Measurements from ENCODE around the gene CTSZ.

- TF ChIP-seq CTCF (IDR thresholded peaks at IDR 0.05; ENCODE audit: control extremely low read depth in 1 of 3, insufficient read depth in 1 of 3, low read depth in 1 of 3, low read length in 3 of 3) (no peak), EP300 (IDR thresholded peaks at IDR 0.05; ENCODE audit: borderline replicate concordance in 1 of 2, low read depth in 2 of 2, low read length in 2 of 2) (no peak), KDM1A (IDR thresholded peaks at IDR 0.05; ENCODE audit: borderline replicate concordance, low read length) (no peak), MAX (IDR thresholded peaks at IDR 0.05) (no peak), TBP (IDR thresholded peaks at IDR 0.05; ENCODE audit: low read depth, low read length) (no peak), POLR2A (IDR thresholded peaks at IDR 0.05; ENCODE audit: control extremely low read depth in 1 of 2, low read depth in 2 of 2, low read length in 2 of 2) (no peak)
Measured at GRCh38 chr20:58988565-58988882, 18.5 kb downstream of the CTSZ start.

Data from H1 (cell line).